ENCODE results near the gene UGT1A10. TPM values are rescaled to one million over a fixed set of nuclear protein-coding genes. Genes with fewer than 3 reads are reported as not detected.

The UGT1A10 gene
- total and polyA plus RNA-seq, 12 donors, result not detected

GRCh38 chr2:233768076-233768475 lies 131.8 kb downstream of the UGT1A10 start:
- intact Hi-C loops (cut with DNase I), result no loop called here
- ATAC-seq, result no peak

GRCh38 chr2:233769260-233769659 lies 133.0 kb downstream of the UGT1A10 start:
- WGBS, 2 donors, result 87 to 93% methylated on average over 9 of the region's 9 CpGs
- H3K4me3 ChIP-seq, result no peak overlapping the region
- ATAC-seq, result no peak
- no peaks in the 10 kb centered on the region for H3K36me3 ChIP-seq
- H3K9me3 ChIP-seq, result no peaks in the 10 kb centered on the region
- no peaks in the 10 kb centered on the region for H3K4me1 ChIP-seq
- no peak for TF ChIP-seq CTCF (IDR thresholded peaks at IDR 0.05)
- no peak for DNase-seq
- intact Hi-C loops (cut with DNase I), result no loop called here
- H3K27me3 ChIP-seq, result peaks cover 0 to 31% (median 12%) of the 10 kb centered on the region in 7 donors
- H3K27ac ChIP-seq, result no peak overlapping the region

More at GRCh38 chr2:233768076-233768475, 131.8 kb downstream of the UGT1A10 start:
- Histone ChIP-seq H3K27me3 (peaks cover 0 to 39% (median 12%) of the 10 kb centered on the region in 7 donors), H3K27ac (no peak overlapping the region), H3K4me3 (no peak overlapping the region), H3K9me3 (no peaks in the 10 kb centered on the region), H3K36me3 (no peaks in the 10 kb centered on the region), H3K4me1 (no peaks in the 10 kb centered on the region)
- DNase-seq, result no peak
- 70 to 73% methylated on average over 4 of the region's 4 CpGs for WGBS, 2 donors
- no peak for TF ChIP-seq CTCF (IDR thresholded peaks at IDR 0.05)

GRCh38 chr2:233772153-233772552 lies 135.9 kb downstream of the UGT1A10 start:
- DNase-seq (no peak), ATAC-seq (no peak)
- H3K9me3 ChIP-seq, result peaks cover 0 to 9% (median 0%) of the 10 kb centered on the region in 11 donors
- no peaks in the 10 kb centered on the region for H3K36me3 ChIP-seq
- no peak overlapping the region for H3K27ac ChIP-seq
- intact Hi-C loops (cut with DNase I), result no loop called here
- peaks cover 0 to 10% (median 0%) of the 10 kb centered on the region in 7 donors for H3K27me3 ChIP-seq
- TF ChIP-seq CTCF (IDR thresholded peaks at IDR 0.05), result no peak
- no peak overlapping the region for H3K4me3 ChIP-seq
- H3K4me1 ChIP-seq, result no peaks in the 10 kb centered on the region
- 83 to 86% methylated on average over 16 of the region's 16 CpGs for WGBS, 2 donors

GRCh38 chr2:233772583-233772982 lies 136.3 kb downstream of the UGT1A10 start:
- no peak for TF ChIP-seq CTCF (IDR thresholded peaks at IDR 0.05)
- H3K36me3 ChIP-seq, result no peaks in the 10 kb centered on the region
- no peaks in the 10 kb centered on the region for H3K4me1 ChIP-seq
- H3K27me3 ChIP-seq, result peaks cover 0 to 11% (median 0%) of the 10 kb centered on the region in 7 donors
- WGBS, 2 donors, result 53 to 61% methylated on average over 5 of the region's 5 CpGs
- DNase-seq, result no peak
- H3K9me3 ChIP-seq, result peaks cover 0 to 9% (median 0%) of the 10 kb centered on the region in 11 donors
- no peak overlapping the region for H3K27ac ChIP-seq
- no peak overlapping the region for H3K4me3 ChIP-seq
- intact Hi-C loops (cut with DNase I), result no loop called here
- no peak for ATAC-seq
